NCI-H82 (cell line): ENCODE results near the gene TOM1.

Experiments
- DNase-seq: peaks from one replicate; lab custom pipeline; 2025; lab: John Stamatoyannopoulos, UW

TOM1 gene

DNA sequence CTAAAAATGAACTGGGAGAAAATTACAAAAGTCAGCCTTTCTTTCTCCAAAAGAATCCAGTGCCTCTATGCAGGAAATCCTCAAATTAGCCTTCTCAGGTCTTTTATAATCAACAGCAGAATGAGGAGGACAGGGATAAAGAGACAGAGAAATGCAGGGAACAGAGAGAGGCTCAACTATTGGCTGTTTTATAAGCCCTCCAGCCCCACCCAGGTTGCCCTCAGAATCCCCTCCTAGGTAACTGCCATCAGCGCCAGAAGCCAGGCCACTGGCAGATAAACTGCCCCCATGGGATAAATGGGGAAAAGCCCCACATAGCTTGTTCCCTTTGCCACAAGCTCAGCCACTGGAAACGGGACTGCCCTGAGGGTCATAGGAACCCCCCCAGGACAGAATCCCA lies 70.3 kb downstream of the TOM1 start:
- DNase-seq: peak; percentile 91

DNA sequence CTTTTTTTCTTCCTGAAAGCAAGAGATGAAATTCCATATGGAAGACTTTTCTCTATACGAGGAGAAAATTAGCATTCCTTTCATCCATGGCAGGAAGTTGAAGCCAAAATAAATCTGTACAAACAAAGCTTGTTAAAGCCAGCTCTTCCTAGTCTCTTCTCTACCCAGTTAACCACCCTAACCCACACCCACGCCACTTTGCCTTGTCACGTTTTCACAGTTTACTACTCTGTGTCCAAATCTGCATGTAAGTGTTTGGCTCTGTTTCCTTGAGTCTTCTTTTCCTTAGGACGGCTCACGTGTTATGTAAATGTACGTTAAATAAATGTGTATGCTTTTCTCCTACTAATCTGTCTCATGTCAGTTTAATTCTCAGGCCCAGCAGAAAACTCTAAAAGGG lies 74.1 kb downstream of the TOM1 start:
- DNase-seq: no peak

DNA sequence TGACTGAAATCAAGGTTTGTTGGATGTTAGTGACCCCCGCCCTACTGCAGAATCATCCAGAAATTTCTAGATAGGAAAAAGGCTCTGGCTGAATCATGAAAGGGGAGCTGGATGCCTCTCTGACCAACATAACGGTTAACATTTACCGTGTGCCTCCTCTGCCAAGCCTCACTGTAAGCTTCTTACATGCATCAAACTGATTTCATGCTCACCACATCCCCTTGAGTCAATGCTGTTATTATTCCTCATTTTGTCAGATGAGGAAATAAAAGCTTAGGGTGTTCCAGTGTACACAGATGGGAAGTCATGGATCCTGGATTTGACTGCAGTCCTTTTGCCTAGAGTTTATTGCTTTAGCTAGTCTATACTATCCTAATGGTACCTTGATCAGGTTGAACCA lies 75.3 kb downstream of the TOM1 start:
- DNase-seq: peak; percentile 13

DNA sequence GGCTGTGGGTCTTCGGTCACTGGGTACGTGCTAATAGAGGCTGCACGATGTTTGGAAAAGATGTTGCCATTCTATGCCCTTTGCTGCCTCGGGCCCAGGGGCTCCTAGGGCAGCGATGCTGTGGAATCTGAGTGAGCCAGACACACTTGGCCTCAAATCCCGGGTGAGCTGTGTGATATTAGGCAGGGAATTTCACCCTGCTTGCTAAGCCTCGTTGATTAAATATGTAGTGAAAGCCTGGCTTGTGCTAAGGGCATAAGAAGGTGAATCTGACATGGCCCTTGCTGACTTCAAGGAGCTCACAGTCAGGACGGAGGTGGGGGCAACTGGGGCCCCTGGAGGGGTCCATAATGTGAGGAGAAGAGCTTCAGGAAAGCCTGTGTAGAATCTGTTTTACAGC lies 75.8 kb downstream of the TOM1 start:
- no peak for DNase-seq

DNA sequence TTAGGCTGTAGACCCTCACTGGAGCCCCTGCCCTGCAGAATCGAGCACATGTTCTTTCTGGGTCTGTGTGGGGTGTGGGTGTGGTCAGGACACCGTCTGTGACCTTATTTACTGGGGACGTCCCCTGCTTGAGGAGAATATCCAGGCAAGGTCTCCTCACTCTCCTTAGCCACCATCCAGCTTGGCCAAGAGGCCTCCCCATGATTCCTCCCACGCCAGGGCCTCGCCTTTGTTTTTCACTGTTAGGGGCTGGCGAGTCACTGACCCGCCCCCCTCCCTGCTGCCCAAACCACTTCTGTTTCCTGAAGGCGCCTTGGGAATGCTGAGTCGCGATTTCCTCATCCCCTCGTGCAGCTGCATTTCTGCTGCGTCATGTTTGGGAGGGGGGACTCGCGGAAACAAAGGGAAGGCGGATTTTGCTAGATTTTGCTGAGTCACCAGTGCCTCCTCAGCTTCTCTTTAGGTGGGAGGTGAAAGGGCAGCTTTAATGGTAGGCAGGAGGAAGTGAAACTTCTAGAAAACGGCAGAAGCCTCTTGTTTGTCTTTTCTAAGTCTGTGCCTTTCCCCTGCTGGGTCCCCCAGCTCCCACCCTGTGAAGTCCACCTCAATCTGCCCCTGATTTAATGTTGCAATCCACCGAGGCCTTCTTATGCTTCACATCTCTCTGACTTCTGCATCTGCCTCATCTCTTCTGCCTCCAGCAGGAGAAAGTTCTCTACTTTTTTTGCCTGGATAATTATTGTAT lies 77.2 kb downstream of the TOM1 start:
- DNase-seq: peak; percentile 91

DNA sequence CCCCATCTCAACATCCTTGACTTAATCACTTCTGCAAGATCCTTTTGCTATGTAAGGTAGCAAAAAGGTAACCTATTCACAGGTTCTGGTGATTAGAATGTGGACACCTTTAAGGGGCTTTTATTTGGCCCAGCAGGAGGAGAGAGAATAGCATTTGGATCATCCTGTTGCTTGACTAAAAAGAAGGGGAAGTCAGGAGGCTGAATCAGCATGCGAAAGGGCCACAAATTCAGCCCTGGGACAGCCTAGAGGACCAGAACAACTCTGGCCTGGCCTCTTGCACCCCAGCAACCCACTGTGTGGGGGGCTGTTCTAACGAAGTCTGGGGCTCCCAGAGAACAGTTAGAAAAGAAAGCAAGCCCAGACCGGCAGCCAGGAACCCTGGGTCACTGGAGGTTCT lies 78.0 kb downstream of the TOM1 start:
- no peak for DNase-seq

DNA sequence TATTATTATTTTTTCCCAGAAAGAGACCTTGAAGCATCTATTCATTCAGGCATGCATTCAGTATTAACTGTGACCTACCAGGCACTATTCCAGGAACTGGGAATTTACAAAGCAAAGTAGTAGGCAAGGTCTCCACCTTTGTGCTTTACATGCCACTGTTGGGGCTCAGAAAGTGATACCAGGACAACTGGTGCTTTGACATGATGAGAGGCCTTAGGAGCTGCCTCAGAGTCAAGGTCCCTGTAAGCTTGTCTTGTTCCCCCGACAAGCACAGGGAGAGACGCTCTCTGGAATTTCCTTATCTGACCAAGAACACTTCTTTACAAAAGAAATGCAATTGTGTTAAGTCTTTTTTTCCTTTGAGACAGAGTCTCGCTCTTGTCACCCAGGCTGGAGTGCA lies 78.9 kb downstream of the TOM1 start:
- DNase-seq: no peak

DNA sequence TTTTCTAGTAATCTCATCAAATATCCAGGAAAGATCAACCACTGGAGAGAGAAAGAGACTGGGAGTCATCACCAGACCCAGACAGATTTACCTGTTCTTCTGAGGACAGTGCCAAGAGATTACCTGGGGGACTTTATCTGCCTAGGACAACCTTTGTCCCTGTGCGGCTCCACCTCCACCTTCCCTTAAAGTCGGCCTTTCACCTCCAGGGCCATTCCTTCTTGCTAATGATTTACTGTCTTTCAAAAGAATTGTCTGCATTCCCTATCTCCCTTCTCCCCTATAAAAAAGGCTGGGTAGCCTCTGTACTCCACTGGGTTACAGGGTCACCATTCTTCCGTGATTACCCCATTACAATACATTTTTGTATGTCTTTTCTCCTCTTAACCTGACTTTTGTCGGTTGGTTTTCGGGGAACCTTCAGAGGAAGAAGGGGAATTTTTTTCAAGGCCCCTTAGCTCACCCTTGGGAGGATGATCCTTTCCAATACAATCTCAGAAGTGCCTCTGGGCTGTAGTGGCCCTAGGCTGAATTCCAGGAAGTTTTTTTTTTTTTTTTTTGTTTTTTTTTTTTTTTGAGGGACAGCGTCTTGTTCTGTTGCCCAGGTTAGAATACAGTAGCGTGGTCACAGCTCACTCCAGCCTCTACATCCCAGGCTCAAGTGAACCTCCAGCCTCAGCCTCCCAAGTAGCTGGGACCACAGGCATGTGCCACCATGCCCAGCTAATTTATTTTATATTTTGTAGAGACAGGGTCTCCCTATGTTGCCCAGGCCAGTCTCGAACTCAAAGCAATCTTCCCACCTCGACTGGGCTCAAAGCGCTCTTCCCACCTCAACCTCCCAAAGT lies 79.7 kb downstream of the TOM1 start:
- no peak for DNase-seq

DNA sequence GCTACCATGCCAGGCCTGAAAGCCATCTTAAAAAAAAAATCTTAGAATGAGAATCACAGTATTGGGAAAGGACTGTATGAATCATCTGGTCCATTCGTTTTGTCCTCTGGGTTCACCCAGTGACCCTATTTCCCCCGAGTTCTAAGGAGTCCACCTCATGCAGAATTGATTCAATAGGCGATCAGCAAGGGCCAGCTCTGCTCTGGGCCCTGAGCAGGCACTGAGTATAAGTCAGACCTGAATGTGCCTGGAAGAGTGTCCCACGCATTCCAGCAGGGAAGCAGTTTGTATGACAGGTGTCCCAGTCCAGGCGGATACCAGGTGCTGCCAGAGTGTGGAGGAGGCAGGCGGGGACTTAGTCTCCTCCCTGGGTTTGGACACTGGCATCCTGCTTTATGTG lies 80.3 kb downstream of the TOM1 start:
- DNase-seq: no peak

DNA sequence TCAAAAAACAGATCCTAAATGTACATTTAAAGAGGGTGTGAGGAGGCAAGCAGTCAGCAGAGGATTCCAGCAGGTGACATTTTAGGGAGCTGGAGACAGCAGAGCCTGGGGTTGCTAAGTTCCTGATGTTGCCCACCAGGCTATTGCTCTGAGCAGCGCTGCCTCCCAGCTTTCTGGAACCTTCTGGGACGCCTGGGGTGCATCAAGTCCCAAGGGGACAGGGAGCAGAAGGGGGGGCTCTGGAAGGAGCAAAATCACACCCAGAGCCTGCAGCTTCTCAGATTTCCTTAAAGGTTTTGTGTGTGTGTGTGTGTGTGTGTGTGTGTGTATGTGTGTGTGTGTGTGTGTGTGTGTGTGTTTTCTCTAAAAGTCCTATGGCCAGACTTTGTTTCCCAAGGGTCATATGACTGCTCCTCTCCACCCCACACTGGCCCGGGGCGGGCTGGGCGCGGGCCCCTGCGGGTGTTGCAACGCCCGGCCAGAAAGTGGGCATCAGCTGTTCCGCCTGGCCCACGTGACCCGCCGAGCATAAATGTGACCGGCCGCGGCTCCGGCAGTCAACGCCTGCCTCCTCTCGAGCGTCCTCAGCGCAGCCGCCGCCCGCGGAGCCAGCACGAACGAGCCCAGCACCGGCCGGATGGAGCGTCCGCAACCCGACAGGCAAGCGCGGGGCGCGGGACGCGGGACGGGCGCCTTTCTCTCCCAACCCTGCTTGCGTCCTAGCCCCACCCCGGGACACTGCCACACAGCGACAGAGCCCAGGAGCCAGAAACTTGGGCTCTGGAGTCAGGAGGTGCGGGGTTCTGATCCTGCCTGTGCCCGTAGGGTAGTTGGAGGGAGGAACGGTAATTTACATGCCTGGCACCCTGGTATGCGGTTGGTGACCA lies 81.1 kb downstream of the TOM1 start, which contains the start of gene HMOX1:
Gene HMOX1 (plus strand): TSS at position 560 of the 887 bp plus-strand sequence. CDS start 78 bp downstream, at position 638.
- DNase-seq: peak; percentile 62

DNA sequence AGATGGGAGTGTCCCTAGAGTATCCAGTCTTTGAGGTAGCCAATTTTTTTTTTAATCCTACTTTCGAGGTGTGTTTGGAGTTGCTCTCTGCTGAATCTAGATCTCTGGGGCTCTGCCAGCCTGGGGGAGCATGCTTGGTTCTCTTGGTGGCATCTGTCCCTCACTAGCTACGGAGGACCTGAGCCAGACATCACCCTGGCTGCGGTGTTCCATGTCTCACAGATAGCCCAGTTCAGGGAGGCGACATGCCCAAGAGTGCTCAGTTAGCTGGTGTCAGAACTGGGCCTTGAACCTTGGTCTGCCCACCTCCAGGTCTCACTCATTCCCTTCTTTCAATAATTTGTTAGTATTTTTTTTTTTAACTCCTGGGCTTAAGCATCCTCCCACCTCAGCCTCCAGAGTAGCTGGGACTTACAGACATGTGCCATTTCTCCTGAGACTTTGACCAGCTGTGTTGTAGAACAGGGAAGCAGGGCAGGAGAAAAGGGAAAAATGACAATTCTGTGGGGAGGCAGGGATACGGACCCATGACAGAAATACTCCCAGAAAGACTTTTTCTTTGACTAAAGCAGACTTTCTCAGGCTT lies 81.8 kb downstream of the TOM1 start:
- no peak for DNase-seq

DNA sequence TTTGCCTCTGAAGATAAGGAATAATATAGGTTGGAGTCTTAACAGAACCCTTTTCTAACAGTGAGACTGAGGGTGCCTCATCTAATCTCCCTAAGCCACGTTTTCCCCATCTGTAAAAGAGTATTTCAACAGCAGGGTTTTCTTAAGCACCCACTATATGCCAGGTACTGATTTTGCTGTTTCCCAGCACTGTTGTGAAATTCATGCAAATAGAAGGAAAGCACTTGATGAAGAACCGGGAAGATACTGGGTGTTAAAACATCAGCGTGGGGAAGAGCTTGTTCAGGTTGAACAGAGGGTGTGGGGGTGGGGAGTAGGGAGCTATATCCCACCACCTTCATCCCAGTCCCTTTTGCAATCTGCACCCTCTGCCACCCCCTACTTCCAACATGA lies 84.0 kb downstream of the TOM1 start:
- no peak for DNase-seq

DNA sequence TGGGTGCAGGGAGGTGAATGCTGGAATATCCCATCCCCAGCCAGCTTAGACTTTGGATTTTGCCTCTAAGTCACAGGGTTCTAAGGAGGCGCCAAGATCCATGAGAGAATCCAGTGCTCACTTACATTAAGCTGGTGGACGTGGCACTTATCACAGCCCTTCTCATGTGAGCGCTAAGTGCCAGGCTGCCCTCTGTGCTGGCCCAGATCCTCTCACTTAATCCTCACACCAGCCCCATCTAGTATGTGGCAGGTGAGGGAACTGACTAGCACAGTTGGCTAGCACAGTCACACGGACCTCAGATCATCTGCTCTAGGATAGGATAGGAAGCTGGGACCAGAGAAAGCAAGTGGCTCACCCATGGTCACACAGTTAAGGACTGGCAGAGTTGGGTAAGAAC lies 84.8 kb downstream of the TOM1 start:
- peak; percentile 21 for DNase-seq

DNA sequence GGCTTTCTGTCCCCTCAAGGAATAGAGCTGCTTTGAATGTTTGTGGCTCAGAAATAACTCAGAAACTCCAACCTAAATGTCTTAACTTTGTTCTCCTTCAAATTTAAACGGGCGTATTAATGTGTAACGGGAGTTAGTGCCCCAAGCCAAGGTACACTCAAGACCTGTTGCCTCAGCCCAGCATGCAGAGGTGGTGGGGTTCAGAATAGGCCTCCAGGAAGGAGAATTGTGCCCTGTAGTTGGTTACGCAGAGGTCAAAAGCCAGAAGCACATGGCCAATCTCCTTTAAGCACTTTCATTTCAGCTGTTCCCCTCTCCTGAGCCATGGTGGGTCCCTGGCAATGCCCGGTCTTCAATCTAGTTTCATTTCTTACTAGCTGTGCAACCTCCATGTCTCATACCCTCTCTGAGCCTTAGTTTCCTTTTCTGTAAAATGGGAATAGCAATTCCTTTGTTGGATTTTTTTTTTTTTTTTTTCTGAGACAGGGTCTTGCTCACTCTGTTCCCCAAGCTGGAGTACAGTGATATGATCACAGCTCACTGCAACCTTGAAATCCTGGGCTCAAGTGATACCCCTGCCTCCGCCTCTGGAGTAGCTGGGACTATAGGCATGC lies 85.4 kb downstream of the TOM1 start:
- no peak for DNase-seq

DNA sequence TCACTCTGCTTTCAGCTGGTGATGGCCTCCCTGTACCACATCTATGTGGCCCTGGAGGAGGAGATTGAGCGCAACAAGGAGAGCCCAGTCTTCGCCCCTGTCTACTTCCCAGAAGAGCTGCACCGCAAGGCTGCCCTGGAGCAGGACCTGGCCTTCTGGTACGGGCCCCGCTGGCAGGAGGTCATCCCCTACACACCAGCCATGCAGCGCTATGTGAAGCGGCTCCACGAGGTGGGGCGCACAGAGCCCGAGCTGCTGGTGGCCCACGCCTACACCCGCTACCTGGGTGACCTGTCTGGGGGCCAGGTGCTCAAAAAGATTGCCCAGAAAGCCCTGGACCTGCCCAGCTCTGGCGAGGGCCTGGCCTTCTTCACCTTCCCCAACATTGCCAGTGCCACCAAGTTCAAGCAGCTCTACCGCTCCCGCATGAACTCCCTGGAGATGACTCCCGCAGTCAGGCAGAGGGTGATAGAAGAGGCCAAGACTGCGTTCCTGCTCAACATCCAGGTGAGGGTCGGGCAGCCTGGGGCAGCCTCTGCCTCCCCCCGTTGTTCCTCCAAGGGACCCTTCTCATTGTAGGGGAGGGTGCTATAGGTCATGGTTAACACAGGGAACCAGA lies 87.1 kb downstream of the TOM1 start:
- DNase-seq: no peak

DNA sequence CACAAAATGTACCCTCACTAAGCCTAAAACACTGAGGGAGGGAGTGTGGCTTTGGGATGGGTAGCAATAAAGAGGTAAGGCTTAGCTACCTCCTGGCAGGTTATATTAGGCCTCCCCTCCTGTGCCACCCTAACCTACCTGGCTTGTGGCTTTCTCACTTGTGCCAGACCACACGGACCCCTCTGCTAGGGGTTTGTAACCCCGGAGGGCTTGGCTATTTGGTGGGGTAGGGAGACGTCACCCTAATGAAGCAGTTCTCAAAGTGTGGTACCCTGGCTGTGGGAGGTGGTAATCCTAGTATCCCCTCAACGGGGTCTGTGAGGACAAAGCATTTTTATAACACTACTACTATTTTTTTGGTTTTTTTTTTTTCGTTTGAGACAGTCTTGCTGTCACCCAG lies 91.2 kb downstream of the TOM1 start:
- DNase-seq: no peak

DNA sequence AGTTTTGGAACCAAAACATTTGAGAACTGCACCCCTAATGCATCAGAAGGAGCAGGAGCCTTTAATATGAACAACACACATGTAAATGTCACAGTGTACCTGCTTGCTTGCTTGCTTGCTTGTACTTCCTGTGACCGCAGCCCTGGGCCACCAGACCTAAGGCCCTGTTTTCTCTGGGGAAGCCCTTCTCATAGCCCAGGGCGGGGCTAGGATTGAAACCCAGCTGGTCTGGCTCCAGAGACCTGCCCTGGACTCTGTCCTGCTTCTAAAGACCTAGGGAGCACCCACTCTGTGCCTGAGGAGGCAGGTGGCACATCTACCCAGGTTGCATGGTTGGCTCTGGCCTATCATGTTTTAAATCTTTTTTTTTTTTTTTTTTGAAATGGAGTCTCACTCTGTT lies 92.7 kb downstream of the TOM1 start:
- no peak for DNase-seq

DNA sequence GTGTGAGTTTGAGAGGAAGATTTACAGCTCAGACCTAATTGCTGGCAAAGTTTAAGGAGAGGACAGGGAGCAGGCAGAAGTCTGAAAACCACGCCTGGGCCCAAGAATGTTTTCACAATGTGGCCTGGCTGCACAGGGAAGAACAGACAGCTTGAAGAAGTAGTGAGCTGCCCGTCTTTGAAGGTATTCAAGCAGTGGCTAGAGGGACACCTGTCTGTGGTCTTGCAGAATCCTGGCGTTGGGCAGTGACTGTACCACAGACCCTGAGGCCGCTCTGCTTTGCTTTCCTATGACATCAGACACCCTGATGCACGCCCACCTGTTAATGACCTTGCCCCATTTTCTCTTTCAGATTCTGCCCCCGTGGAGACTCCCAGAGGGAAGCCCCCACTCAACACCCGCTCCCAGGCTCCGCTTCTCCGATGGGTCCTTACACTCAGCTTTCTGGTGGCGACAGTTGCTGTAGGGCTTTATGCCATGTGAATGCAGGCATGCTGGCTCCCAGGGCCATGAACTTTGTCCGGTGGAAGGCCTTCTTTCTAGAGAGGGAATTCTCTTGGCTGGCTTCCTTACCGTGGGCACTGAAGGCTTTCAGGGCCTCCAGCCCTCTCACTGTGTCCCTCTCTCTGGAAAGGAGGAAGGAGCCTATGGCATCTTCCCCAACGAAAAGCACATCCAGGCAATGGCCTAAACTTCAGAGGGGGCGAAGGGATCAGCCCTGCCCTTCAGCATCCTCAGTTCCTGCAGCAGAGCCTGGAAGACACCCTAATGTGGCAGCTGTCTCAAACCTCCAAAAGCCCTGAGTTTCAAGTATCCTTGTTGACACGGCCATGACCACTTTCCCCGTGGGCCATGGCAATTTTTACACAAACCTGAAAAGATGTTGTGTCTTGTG lies 93.7 kb downstream of the TOM1 start:
- DNase-seq: no peak

DNA sequence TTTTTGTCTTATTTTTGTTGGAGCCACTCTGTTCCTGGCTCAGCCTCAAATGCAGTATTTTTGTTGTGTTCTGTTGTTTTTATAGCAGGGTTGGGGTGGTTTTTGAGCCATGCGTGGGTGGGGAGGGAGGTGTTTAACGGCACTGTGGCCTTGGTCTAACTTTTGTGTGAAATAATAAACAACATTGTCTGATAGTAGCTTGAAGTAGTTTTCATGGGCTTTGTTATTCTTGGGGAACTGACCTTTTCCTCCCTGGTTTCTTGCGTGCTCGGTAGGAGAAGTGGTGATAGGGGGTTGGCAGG lies 94.3 kb downstream of the TOM1 start:
- DNase-seq: no peak
